Measurements from ENCODE around the gene PHKB.

GRCh38 chr16:47504599-47504998 is 43.5 kb downstream of the PHKB start:
- TF ChIP-seq CTCF (IDR thresholded peaks at IDR 0.05) (no peak), POLR2A (IDR thresholded peaks at IDR 0.05) (no peak)

Measured in uterus (tissue), 2 donors.